Stimulated activated CD8-positive, alpha-beta memory T cell treated with anti-CD3 and anti-CD28 coated beads, Interleukin-4, amount 100 ng/mL, for 4 hours (primary cell): ENCODE measurements around the gene CARD16.
"Not testable (repeated sequence)": the region's sequence is repeated elsewhere in the genome, so short reads cannot be mapped to it uniquely, and the experiment has no call there.

ENCODE experiments used
- DNase-seq, 2 donors: peaks; one replicate each; pipeline ENCODE4 v3.0.0-alpha.2; 2020; ENCODE audit warnings: low read depth in 2 of 2, low spot score in 1 of 2

The CARD16 gene

DNA sequence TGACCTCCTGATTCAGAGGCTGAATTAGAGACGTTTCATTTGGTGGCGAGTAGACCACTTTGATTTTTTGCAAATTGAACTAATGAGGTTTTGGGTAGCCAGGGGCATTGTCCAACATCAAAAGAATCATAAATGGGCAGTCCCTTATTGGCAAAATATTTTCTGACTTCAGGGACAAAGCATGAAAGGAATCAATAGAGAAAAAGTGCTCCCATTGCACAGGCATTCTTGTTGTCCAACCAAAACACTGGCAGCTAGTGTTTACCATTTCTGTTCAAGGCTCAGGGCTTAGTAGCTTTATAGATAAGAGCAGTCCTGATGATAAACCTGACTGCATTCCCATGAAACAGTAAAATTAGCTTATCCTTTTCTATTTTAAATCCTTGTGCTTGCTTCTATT is 6.4 kb upstream of the CARD16 start:
- no peak for DNase-seq

DNA sequence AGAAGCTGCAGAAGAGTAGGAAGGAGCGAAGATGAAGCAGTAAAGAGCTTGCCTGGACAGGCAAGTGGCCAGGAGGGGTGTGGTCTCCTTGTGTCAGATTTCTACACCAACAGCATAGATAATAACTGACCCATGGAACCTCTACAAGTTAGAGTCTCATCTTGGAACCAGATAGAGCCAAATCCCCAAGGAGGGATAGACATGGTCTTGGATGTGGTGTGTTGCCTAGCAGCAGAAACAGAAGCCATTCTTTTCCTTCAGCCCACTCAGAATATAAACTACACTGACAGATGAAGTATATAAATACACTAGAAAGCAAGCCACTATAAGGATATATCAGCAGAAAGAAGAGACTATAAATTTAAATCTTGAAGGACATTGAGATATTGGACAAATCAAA is 4.3 kb upstream of the CARD16 start:
- DNase-seq = no peak

- DNase-seq = no peak
These were observed 1.9 kb upstream of the CARD16 start for GRCh38 chr11:105046898-105047579.

- DNase-seq = no peak
These were observed 651 bp upstream of the CARD16 start for GRCh38 chr11:105045676-105046296.

GRCh38 chr11:105042178-105042577 is 3.0 kb downstream of the CARD16 start:
- no peak for DNase-seq

DNA sequence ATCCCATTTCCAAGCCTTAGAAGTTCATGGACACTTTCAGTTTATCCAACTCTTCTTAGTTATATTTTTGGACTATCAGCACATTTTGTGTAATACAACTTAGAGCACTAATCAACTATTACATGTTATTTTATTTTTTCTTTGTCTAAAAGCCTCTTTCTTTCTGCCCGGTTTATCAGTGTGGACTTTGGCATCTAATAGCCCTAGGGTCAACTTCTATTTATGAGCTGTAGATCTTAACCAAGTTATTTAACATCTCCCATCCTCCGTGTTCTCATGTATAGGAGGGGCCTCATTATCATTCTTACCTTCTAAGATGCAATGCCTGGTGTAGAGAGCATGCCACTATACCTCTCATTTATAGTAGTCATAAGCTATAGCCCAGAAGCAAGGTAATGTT is 4.4 kb downstream of the CARD16 start:
- DNase-seq = no peak

DNA sequence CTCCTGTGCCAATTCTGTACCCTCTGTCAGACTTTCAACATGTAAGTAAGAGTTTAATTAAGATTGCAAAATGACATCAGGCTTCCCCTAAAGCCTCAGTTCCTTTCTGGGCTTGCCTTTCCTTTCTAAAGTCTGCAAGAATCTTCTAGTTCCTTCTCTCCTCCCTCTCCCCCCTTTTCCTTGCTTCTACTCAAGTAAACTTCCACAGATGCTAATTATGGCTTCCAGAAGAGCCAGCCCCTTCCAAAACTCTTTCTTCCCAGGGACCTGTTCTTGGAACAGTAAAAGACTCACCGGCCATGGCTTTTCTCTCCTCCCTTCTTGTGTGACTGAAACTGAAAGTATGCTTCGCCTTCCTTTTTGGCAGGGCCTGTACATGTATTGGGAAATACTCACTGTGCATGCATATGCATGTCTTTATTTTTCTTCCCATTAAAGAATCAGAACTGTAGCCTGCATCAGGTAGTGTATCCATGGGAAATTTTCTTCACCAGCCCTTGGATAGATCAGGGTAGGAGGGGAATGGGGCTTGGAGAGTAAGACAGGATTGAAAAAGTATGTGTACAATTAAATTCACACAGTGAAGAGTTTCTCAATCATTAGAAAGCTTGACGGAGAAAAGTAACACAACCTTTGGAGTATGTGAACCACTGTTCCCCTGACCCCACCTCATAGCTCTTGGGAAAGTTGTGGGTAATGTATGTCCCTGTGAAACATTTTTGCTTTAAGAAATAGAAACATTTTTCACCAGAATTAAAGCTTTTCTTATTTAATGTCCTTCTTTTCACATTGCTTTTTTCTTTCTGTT is 10.1 kb downstream of the CARD16 start, which contains the start of gene CASP1:
CASP1 (minus strand) TSS at position 332 of the 808 bp plus-strand sequence; CDS start at position 301, 31 bp downstream.
- DNase-seq = no peak

DNA sequence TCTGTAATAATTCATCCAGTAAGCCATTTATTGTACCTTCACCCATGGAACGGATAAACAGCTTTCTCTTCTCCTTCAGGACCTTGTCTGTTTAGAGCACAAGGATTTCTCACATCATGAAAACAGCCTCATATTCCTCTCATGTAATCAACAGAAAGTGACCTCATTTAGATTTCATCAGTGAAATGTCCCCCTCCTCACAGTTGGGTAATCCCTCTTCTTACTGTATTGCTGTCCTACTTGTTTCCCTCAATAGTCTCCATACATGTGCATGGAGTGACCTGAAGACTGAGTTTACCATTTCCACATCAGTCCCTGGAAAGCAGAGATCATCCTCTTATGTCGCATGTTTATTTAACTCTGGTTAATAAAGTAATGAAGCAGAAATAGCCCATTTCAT is 10.7 kb downstream of the CARD16 start:
- not testable (repeated sequence) for DNase-seq

DNA sequence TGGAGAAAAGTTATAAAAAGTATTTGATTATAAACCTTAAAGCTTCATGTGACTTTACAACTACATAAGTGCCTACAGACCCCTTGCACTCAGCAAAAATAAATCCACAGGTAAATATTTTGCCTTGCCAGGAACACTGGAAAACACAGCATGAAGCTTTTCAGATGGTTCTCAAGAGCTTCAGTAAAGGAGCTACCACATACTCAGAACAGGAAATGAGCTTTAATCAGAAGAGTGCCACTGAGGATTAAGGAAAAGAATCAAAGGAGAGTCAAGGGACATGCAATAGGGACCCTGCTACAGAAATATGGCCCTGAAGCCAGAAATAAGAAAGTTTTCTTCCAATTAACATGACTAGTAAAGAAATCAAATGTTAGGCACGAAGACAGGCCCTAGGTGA is 11.4 kb downstream of the CARD16 start:
- DNase-seq = no peak

- DNase-seq = no peak
These were observed 11.8 kb downstream of the CARD16 start for GRCh38 chr11:105033343-105033742.

DNA sequence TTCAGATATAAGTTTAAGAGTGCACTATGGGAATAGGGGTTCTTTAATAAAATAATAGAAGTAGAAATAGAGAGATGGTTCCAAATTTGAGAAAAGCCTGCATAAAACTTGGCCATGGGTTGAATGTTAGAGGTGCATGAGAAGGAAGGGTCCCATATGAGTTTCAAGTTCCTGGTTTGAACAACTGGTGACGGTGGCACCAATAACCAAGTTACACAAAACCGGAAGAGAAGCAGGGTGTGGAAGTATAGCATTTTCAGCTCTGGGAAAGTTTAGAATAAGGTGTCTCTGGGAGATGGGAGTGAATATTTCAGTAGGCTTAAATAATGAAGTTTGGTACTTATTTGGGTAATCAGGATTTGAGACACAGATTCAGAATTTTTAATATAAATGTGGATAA is 12.6 kb downstream of the CARD16 start:
- no peak for DNase-seq

GRCh38 chr11:105027678-105028077 is 17.5 kb downstream of the CARD16 start:
- DNase-seq = no peak

DNA sequence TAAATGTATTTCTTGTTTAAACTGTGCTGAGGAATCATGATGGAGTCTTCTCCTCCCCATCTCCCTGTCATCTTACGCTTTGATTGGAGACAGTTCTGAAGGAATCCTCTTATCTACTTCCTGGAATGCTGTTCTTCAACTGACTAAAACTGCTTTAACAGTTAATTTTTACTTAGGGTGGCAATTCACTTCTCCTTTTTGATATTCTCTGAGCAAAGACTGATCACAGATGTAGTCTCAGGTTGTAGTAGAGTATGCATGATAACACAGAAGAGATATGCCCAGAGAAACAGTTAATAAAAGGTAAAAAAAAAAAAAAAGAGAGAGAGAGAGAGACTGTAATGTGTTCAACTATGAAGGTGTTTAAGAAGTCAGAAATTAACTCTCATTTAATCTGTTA is 20.7 kb downstream of the CARD16 start:
- DNase-seq = no peak

GRCh38 chr11:105023003-105023402 is 22.1 kb downstream of the CARD16 start, which contains the start of gene CASP5:
Gene CASP5 (minus strand): TSS chr11:105023168. CDS start chr11:105023136, 32 bp downstream.
- DNase-seq = no peak

DNA sequence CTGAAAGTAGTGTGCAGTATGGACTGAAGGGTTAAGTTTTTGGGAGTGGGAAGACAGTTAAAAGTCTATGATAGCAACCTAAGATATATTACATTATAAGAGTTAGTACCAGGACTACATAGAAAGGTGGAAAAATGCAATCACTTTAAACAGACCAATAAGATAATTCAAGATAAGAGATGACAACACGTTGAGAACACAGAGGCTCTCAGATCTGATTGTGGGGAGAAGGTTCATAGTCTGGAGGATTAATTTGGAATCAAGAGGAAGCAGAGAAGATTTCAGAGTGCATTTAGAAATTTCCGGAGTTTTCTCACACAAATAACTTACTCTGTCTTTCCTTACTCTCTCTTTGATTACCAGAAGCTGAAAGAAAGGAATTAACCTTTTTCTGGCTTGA is 22.6 kb downstream of the CARD16 start:
- no peak for DNase-seq

- DNase-seq = no peak
These were observed 37.7 kb downstream of the CARD16 start for GRCh38 chr11:105007463-105007862.

DNA sequence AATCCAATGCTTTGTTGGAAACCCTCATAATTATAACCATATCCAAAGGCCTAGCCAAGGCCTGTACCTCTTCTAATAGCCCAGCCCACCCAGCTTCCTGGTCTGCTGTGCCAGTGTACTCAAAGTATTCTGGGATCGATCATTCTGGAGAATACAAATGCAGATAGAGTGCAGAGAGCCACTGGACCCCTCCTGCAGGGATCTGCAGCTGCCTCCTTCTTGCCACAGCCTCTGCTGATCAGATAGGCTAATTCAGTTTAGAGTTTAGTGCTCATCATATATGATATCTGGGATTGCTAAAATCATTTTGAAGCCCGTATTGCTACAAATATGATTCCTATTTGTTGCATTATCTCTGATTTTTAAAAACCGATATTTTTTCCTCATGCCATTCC is 39.7 kb downstream of the CARD16 start:
- DNase-seq = no peak

GRCh38 chr11:105004021-105004420 is 41.1 kb downstream of the CARD16 start:
- no peak for DNase-seq

DNA sequence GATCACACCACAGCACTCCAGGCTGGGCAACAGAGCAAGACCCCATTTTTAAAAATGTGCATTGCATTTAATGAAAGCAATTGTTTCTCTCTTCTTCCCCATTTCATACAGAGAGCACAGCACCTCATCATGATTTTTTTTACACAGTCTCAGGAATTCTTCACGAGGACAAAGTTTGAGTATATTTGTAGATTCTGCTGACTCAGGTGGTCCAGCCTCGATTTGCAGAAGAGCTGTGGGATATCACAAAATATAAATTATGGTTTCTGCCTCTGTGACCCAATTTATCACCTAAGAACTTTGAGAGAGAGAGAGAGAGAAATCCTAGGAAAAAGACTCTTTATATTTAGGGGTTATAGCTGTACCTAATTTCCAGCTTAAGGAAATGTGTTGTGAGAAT is 42.0 kb downstream of the CARD16 start:
- no peak for DNase-seq

DNA sequence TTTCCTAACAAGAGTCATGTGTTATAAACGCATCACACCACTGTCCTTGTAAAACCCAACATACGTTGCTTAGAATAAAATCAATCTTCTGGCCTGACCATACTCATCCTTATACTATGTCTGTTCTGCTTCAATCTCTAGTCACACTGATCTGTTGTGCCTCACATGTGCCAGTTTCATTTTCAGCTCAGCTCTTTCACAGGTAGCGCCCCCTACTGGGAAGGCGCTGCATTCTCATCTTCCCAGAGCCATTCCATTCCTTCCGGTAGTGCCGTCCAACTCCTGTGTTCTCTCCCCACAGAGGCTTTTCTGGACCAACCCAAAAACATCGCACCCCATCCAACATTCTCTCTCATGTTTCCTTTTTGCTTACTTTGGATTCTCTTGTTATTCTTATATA is 44.3 kb downstream of the CARD16 start:
- DNase-seq = peak; percentile 12 to 21

- no peak for DNase-seq
These were observed 45.0 kb downstream of the CARD16 start for GRCh38 chr11:105000167-105000566.

- no peak for DNase-seq
These were observed 45.4 kb downstream of the CARD16 start for GRCh38 chr11:104999721-105000120.
